Measurements from ENCODE around the gene AMZ1.
"Not testable (repeated sequence)": the region's sequence is repeated elsewhere in the genome, so short reads cannot be mapped to it uniquely, and the experiment has no call there.

Gene AMZ1

GRCh38 chr7:2691932-2692439 is 4.0 kb downstream of the AMZ1 start:
- not testable (repeated sequence) for DNase-seq (ENCODE audit: low read depth)

- DNase-seq (ENCODE audit: low read depth): no peak
Observed at GRCh38 chr7:2692543-2692942, 4.5 kb downstream of the AMZ1 start.

- DNase-seq (ENCODE audit: low read depth): not testable (repeated sequence)
Observed at GRCh38 chr7:2693420-2694121, 5.6 kb downstream of the AMZ1 start.

- DNase-seq (ENCODE audit: low read depth): not testable (repeated sequence)
Observed at GRCh38 chr7:2694122-2694436, 6.1 kb downstream of the AMZ1 start.

GRCh38 chr7:2698581-2699288 is 10.7 kb downstream of the AMZ1 start:
- peak; percentile 54 for DNase-seq (ENCODE audit: low read depth)

GRCh38 chr7:2699289-2699620 is 11.3 kb downstream of the AMZ1 start:
- DNase-seq (ENCODE audit: low read depth): no peak

GRCh38 chr7:2700141-2700850 is 12.3 kb downstream of the AMZ1 start:
- no peak for DNase-seq (ENCODE audit: low read depth)

GRCh38 chr7:2701424-2701823 is 13.4 kb downstream of the AMZ1 start:
- DNase-seq (ENCODE audit: low read depth): no peak

GRCh38 chr7:2701832-2702593 is 14.0 kb downstream of the AMZ1 start:
- DNase-seq (ENCODE audit: low read depth): no peak

GRCh38 chr7:2702594-2702957 is 14.6 kb downstream of the AMZ1 start:
- DNase-seq (ENCODE audit: low read depth): no peak

GRCh38 chr7:2705371-2706096 is 17.5 kb downstream of the AMZ1 start:
- DNase-seq (ENCODE audit: low read depth): no peak

GRCh38 chr7:2706685-2707126 is 18.7 kb downstream of the AMZ1 start:
- DNase-seq (ENCODE audit: low read depth): no peak

GRCh38 chr7:2707481-2707880 is 19.5 kb downstream of the AMZ1 start:
- no peak for DNase-seq (ENCODE audit: low read depth)

- no peak for DNase-seq (ENCODE audit: low read depth)
Observed at GRCh38 chr7:2708041-2708440, 20.0 kb downstream of the AMZ1 start.

- DNase-seq (ENCODE audit: low read depth): no peak
Observed at GRCh38 chr7:2708547-2709310, 20.7 kb downstream of the AMZ1 start.

GRCh38 chr7:2709553-2710285 is 21.7 kb downstream of the AMZ1 start:
- DNase-seq (ENCODE audit: low read depth): peak; percentile 62

GRCh38 chr7:2710286-2710655 is 22.3 kb downstream of the AMZ1 start:
- DNase-seq (ENCODE audit: low read depth): peak; percentile 37

- DNase-seq (ENCODE audit: low read depth): no peak
Observed at GRCh38 chr7:2710901-2711551, 23.0 kb downstream of the AMZ1 start.

- no peak for DNase-seq (ENCODE audit: low read depth)
Observed at GRCh38 chr7:2711895-2712675, 24.1 kb downstream of the AMZ1 start.

All from stimulated activated CD8-positive, alpha-beta memory T cell treated with anti-CD3 and anti-CD28 coated beads, Interleukin-12 subunit alpha, Interleukin-12 subunit beta, amount 100 ng/mL, for 4 hours (primary cell).